GM19035 (cell line): ENCODE measurements around the gene GALNT10.

ENCODE experiments used
- ATAC-seq: cut with Tn5 transposase; IDR thresholded peaks from one replicate; pipeline ENCODE4 v1.9.1; 2021; ENCODE audit not compliant: unreplicated experiment

Gene GALNT10

DNA sequence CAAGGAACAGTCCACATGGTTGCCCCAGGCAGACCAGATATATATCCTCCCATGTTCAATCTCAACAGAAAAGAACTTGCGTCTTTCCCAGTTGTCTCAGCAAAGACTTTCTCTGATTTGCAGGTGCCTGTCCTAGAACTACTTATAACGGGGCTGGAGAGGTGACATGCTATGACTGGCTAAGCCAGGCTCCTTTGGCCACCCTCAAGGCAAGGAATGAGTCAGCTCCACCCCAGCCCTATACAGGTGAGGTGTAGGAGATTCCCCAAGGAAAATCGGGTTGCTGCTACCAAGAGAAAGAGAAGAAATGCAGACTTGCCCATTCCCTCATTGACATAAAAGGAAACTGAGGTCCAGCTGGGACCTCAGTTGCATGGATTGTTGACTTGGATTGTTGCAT is 127.4 kb downstream of the GALNT10 start:
- no peak for ATAC-seq

DNA sequence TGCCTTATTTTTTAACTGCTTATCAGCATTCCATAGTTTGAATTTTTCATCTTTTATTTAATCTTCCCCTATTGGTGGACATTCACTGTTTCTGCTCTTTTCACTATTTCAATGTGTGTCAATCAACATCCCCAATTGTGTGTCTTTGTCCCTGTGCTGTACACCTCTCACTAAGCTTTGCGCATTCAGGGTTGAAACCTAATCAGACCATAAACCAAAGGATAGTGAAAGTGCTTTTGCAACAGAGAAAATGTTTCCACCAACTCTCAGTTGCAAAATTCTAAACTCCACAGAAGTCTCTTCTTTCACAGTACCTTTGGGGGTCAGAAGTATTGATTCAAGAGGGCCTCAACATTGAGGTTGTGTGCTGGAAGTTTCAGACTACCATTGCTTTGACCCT is 128.2 kb downstream of the GALNT10 start:
- ATAC-seq = no peak

DNA sequence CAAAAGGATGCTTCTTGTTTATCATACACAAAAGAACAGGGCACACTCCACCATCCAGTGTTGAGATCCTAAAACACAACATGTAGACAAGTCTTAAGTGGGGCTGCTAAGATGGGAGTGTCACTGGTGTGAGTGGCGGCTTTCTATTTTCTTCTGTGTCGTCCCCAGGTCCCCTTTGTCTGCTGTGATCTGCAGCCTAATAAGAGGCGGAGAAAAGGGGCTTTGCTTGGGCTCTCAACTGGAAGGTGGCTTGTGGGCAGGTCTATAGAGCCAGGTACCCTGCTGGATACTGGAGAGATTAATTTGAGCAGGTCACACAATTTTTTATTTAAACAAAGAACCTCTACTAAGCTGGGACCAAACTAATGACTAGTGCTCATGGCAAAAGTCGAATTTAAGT is 129.2 kb downstream of the GALNT10 start:
- no peak for ATAC-seq

DNA sequence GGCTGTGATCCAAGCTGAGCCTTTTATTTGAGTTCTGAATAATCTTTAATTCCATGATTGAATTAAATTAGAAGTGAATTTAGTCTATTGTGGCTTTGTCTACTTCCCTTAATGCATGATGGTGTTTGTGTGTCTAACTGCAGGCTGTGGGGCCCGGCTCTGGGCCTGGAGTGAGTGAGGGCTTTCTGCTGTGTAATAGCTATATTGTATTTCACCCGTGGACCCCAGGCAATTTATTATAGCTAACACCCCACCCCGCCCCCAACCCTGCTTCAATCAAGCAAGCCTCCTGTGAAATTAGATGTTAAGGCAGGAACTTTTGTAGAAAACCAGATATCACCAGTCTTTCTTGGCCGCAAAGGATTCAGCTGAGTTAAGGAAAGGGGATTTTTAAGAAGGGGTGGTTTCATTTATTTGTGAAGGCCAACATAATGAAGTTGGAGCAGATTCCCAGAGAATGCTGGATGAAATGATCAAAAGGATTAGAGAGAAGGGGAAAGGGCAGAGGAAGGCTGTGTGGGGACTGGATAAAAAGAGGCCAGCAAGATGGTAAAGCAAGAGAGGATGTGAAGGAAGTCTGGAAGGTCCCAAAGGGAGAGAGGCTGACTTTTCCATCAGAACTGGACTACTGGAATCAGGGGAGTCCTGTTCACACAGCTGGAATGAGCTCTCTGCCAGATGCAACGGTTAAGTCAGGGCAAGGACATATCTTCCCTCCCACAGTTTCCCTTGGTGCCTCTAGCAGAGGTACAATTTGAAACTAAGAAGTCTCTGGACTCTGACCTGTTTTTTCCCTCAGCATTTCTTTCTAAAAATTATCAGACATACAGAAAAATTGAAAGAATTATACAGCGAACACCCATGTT is 129.9 kb downstream of the GALNT10 start:
- ATAC-seq = no peak

DNA sequence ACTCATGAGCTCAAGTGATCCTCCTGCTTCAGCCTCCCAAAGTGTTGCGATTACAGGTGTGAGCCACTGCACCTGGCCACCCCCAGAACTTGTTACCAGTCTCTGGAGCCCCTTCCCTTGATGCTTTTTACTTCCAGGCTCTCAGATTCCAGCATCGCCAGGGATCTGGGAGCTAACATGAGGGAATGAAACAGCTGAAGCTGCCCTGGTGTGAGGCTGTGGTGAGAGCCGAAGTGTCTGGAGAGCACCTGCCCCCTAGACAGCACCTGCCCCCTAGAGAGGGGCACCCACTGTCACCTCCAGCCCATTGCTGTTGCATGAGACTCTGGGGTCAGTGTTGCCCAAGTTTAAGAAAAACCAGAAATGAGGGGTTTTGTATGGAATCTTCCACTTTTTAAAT is 131.0 kb downstream of the GALNT10 start:
- no peak for ATAC-seq

DNA sequence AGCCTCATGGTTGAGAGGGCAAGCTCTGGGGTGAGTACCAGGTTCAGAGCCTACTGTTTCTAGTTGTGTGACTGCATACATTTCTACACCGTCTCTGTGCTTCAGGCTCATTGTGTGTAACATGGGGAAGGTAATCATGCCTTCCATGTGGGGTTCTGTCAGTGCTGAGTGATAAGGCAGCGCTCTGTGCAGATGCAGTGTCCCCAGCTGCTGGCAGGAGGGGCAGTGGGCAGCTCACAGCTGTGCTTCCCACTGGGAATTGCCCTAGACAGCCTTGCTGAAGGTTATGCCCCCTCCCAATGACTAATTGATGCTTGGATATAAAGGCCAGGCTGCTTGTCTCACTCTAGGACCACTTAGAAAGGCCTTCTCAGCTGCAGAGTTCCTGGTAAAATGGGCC is 133.5 kb downstream of the GALNT10 start:
- no peak for ATAC-seq

DNA sequence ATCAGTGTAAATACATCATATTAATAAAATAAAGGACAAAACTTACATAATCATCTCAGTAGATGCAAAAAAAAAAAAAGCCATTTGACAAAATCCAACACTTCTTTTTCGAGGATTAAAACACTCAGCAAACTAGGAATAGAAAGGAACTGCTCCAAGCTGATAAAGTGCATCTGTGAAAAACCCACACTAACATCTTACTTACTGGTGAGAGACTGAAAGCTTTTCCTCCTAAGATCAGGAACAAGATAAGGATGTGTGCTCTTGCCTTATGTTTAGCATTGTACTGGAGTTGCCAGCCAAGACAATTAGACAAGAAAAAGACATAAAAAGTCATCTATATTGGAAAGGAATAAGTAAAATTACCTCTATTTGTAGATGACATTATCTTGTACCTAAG is 135.0 kb downstream of the GALNT10 start:
- ATAC-seq = no peak

DNA sequence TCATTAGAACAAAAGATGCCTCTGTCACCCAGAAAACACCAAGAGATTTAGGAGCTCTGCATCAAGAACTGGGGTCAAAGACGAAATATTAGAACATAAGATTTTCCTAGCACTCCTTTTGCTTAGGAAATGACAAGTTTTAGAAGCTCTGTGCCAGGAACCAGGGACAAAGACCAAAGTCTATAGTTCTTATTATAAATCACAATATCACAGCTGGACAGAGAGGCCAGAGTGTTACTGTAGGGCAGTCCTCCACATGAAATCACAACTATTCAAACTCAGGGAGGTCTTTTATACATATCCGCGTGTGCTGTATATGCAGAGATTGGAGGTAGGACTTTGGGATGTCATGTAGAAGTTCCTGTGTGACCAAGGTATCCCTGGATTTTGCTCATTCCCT is 138.5 kb downstream of the GALNT10 start:
- ATAC-seq = no peak

DNA sequence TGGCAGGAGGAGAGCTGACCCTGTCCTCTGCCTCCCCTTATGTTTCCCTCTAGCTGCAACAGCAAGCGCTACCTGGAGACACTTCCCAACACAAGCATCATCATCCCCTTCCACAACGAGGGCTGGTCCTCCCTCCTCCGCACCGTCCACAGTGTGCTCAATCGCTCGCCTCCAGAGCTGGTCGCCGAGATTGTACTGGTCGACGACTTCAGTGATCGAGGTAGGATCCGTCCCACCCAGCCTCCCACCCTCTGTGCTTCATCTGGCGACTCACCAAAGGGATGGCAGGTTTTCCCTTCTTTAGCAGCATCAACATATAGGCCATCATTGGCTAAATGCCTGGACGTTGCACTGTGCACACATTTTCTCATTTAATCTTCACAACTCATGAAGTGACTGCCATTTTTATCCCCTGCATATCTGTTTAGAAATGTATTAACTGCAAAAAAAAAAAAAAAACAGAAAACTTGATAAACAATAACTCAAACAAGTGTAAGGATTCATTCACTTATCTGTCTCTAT is 139.0 kb downstream of the GALNT10 start:
- ATAC-seq = no peak

DNA sequence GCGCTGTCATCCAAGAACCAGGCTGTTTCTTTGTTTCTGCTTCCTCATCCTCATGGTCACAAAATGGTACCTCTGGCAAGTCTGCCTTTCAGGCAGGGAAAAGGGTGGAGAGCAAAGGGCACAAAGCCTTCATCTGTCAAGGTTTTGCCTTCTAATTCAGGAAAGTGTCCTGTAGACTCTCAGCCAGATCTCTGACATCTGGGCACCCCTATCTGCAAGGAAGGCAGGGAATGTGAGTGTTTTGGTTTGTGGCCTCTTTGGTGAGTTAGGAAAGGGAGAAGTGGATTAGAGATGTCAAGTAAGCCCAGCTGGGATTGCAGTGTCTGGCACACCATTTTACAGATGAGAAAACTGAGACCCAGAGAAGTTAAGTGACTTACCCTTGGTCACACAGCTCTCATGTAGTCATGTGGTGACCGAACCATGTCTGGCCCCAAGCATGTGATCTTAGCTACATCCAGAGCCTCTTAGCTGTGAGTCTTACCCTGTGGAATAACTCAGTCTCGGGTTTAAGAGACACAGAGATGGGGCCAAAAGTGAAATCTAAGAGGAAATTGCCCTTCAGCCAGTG is 139.6 kb downstream of the GALNT10 start:
- ATAC-seq = no peak

DNA sequence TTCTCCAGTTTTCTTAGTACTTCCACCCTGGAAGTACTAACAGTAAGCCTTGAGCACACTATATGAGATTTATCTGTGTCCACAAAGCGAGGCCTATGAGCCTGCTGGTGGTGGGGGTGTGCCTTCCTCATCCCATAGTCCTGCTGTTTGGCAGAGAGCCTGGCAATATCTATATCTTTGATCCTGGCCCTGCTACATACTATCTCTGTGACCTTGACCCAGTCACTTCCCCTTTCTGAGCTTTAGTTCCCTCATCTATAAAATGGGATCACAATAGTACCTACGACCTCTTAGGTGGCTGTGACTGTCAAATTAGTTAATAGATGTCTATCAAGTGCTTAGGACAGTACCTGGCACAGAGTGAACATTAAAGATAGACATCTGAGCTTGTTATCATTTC is 140.7 kb downstream of the GALNT10 start:
- no peak for ATAC-seq

DNA sequence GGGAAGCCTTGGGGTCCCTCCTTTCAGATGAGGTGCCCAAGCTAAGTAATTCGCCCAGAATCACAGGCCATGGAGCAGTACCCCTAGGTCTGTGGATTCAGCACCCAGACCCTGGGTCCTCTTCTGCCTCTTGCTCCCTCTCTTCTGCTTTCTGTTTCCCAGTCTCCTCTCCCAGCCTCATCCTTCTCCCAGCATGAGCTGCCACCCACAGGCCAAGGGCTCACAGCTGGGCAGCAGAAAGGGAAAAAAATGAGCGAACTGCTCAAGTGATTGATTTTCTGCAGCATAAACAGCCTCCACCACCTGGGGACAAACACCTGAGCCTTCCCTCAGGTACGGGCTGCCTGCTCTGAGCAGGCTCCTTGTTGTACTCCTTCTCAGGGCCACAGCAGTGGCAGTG is 141.4 kb downstream of the GALNT10 start:
- ATAC-seq = no peak

DNA sequence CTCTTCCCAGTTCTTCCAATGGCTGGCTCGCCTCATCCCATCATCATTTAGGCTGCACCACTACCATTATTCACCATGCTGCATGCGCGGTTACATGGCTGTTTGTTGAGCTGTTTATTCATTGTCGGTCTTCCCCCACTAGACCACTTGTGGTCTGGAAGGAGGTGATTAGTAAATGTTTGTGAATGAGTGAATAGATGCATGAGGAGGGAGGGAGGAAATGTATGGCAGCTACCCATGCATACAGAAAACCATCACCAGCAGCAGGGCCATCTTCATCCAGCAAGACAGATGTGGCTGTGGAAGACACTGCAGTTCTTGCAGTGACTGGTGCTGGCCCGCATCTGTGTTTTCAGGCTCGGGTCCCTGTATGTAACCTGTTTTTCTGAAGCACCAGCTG is 141.9 kb downstream of the GALNT10 start:
- no peak for ATAC-seq

DNA sequence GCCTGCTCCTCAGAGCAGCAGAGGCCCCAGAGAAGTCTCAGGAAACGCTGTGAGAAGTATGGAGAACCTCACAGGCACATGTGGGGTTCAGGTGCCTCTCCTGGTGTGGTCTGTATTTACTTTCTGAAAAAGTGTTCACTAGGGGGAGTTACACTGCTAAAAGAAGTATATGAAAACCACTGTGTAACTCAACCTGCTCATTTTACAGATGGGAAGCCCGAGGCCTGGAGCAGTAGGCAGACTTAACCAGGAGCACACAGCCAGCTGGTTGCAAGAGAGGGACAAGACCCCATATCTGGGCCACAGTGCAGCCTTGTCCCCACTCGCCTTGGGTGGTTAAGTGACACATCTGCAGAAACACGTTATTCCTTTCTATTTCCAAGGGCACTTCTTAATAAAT is 142.5 kb downstream of the GALNT10 start:
- ATAC-seq = no peak

DNA sequence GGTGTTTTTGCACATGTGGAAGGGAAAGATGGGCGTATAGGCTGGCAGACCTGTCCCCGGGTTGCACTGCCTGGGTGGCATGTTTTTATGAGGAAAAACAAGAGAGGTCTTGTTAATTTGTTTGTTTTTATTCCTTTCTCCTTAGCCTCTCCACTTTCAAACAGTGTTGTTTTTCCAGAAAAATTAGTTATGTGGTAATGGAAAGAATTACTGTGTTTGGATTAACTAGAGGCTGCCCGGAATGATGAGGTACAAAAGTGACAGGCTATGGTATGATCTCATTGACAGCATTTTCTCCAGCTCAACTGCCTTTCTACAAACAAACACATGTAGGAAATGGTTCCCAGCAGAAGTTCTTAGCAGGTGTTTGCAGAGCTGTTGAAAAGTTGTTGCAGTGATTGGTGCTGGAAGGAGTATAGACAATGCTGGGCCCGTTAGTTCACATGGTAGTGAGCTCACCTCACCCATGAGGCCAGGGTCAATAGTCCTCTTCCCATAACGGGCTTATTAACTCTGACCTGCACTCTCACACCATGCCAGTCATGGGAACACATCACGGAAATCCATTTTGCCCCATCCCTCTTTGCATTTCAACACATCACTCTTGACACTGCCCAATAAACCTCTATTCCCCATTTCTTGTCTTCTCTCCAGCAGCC is 144.0 kb downstream of the GALNT10 start:
- ATAC-seq = no peak

DNA sequence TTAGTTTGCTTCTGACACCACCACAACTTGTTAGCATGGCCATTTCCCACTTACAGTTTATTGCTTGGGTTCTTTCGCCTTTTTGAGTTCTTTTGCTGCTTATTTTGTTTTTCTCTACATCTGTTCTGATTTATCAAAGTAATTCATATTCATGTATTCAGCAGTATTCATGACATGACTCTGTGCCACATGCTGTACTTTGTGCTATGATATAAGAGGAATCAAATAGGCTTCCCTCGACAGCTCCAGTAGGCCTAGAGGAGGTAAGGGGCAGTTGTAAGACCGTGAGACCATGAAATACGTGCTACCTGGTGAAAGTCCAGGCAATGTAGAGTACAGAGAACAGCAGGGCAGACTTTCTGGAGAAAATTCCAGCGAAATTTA is 144.5 kb downstream of the GALNT10 start:
- ATAC-seq = no peak

DNA sequence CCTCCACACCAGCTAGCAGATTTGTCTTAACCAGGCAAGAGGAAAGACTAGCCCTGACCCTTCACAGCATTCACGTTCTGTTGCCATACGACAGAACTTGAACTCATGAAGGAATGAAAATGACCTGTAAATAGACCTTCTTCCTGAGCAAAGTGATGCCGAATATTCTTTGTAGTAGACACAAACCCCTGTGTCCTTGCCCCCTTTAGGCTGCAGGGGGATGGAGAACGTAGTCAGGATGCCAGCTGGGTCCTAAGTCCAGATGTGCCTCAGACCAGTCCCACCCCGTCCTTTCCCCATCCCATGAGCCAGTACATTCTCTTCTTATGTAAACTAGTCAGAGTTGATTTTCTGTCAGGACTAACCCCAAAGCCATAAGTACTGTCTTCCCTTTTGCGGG is 151.1 kb downstream of the GALNT10 start:
- ATAC-seq = no peak

DNA sequence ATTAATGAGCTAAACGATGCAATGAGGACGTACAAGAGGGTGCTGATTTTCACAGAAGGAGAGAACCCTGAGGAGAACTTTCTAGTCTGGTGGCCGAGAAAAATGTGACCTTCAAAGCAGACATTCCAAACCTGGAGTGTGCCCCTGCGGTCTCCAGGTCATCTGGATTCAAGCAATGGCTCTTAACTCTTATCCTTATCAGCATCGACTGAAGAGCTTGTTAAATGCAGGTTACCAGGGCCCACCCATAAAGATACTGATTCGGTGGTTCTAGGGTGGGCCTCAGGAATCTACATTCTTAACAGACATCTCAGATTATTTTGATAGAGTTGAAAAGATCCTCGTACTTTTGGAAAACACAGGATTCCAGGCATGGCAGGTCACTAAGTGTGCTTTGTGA is 151.7 kb downstream of the GALNT10 start:
- ATAC-seq = no peak

DNA sequence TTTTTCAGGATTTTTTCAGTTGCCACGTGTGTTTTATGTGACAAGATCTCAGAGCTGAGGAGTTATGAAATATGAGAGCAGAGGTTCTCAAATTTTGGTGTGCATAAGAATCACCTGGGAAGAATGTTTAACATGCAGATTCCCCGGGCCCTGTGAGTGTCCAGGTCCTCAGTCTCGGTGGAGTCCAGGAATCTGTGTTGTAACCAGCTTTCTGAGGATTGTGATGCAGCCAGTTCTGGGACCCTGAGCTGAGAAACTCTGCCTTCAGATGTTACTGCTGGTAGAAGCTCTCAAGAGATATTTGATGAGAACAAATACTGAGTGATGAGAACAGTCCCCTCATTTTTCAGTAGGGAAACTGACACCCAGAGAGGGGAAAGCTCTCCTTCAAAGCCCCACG is 152.4 kb downstream of the GALNT10 start:
- no peak for ATAC-seq

DNA sequence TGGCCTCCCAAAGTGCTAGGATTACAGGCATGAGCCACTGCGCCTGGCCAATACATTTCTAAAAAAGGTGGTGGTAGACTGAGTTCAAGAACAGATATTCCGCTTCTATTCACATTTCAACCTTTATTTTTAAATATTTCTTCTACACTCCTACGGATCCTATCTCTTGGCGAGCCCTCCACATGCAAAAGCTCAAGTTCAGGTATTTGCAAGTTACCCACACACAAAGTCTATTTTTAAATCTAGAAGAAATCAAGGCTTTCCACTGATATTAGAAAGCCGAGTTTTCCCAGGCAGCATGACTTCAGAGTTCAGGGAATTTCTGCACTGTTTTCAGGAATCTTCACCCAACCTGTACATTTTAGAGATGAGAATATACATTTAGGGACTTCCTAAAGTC is 153.9 kb downstream of the GALNT10 start:
- no peak for ATAC-seq

DNA sequence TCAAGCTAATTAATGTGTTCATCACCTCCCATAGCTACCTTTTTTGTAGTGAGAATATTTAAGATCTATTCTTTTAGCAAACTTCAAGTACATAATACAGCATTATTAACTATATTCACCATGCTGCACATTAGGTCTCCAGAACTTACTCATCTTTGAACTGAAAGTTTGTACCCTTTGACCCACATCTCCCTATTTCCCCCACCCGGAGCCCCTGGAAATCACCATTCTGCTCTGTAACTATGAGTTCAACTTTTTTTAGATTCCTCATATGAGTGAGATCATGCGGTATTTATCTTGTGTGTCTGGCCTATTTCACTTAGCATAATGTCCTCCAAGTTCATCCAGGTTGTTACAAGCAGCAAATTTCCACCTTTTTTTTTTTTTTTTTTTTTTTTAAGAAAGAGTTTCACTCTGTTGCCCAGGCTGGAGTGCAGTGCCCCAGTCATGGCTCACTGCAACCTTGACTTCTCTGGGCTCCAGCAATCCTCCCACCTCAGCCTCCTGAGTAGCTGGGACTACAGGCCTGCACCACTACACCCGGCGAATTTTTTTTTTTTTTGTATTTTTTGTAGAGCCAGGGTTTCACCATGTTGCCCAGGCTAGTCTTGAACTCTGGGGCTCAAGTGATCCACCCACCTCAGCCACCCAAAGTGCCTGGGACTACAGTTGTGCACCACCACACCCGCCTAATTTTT is 154.9 kb downstream of the GALNT10 start:
- ATAC-seq = peak; percentile 81

DNA sequence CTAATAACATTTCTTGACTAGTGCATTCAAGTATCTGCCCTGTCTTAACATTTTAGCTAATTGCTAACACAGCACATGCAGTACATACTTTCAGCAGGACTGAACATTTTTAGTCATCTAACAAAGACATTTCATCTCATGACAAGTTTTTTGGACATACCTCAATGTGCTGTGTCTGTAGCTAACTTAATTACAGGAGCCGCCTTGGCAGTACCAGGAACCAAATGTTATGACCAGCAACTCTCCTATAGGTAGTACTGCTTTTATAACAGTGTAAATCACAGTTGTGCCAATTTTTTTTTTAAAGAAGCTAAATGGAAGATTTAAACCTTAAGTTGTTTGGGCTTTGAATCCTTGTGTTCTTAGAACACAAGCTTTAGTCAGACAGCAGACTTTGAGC is 155.9 kb downstream of the GALNT10 start:
- no peak for ATAC-seq
